IMR-90 (cell line): ENCODE data around the gene HNRNPD.
"Not testable (repeated sequence)": the region's sequence is repeated elsewhere in the genome, so short reads cannot be mapped to it uniquely, and the experiment has no call there.

Experiments
- CTCF ChIP-seq: conservative IDR thresholded peaks from 2 replicates; pipeline ENCODE4 v1.5.1; 2012; ENCODE audit warnings: mild to moderate bottlenecking, low read depth, low read length, improper control_type of control experiment
- FOS ChIP-seq: fragments of 150-350 bp; IDR thresholded peaks from 2 replicates; pipeline ENCODE4 v1.6.1; 2016; ENCODE audit warnings: low read depth, low read length
- MXI1 ChIP-seq: IDR thresholded peaks from 2 replicates; pipeline ENCODE4 v1.6.1; 2012; ENCODE audit warnings: low read depth, mild to moderate bottlenecking, low read length, moderate library complexity, borderline replicate concordance
- POLR2A ChIP-seq: IDR thresholded peaks from 2 replicates; pipeline ENCODE4 v1.6.1; 2012; ENCODE audit warnings: mild to moderate bottlenecking, low read depth, low read length
- RFX5 ChIP-seq: IDR thresholded peaks from 2 replicates; pipeline ENCODE4 v1.8.0; 2012; ENCODE audit warnings: low read depth, mild to moderate bottlenecking, low read length, moderate library complexity

GRCh38 chr4:82333641-82334040 lies 40.1 kb downstream of the HNRNPD start:
- not testable (repeated sequence) for TF ChIP-seq FOS, CTCF, MXI1, RFX5, POLR2A
